Stimulated activated naive CD8-positive, alpha-beta T cell treated with anti-CD3 and anti-CD28 coated beads, Interleukin-15, amount 100 ng/mL, for 72 hours (primary cell): ENCODE data around the gene HECTD4.
"Not testable (repeated sequence)": the region's sequence is repeated elsewhere in the genome, so short reads cannot be mapped to it uniquely, and the experiment has no call there.

Source experiments
- ATAC-seq: fragments of 150-1000 bp; cut with Tn5 transposase; 2 replicates; pipeline ENCODE4 v1.10.0; 2021; ENCODE audit warnings: mild to moderate bottlenecking, moderate library complexity
- DNase-seq, 2 donors: peaks; one replicate each; pipeline ENCODE4 v3.0.0; 2021 to 2022
- H3K27ac Mint-ChIP-seq, 2 donors: one replicate each; pipeline ENCODE4 v1.8.0; 2022; ENCODE audit warnings: mild to moderate bottlenecking in 2 of 2, mixed read lengths in 2 of 2, moderate library complexity in 2 of 2
- H3K27me3 Mint-ChIP-seq: one replicate; pipeline ENCODE4 v1.8.0; 2022; ENCODE audit warnings: mixed read lengths
- H3K4me1 Mint-ChIP-seq: one replicate; pipeline ENCODE4 v1.8.0; 2022; ENCODE audit warnings: mild to moderate bottlenecking, mixed read lengths
- H3K4me3 Mint-ChIP-seq, 2 donors: one replicate each; pipeline ENCODE4 v1.8.0; 2022; ENCODE audit warnings: mild to moderate bottlenecking in 2 of 2, mixed read lengths in 2 of 2, moderate library complexity in 1 of 2
- H3K9me3 Mint-ChIP-seq, 2 donors: one replicate each; pipeline ENCODE4 v1.8.0; 2022; ENCODE audit warnings: mixed read lengths in 2 of 2

The HECTD4 gene

DNA sequence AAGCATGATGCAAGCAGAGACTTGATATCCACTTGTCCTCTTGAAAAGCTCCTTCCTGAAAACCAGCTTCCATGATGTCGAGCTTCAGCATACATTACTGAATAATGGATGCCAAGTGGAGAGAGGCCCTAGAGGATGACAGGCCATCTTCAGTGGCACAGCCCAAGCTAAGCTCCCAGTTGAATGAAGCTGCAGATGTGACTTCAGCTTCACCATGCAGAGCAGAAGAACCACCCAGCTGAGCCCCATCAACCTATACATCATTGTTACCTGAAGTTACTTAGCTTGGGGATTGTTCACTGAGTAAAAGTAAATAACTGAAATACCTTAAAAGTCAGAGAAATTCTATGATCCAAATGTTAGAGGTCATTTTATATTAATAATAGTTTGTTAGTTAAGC is 93.6 kb downstream of the HECTD4 start:
- Mint-ChIP-seq H3K9me3 (peaks cover 0 to 6% of the 10 kb centered on the region in 2 donors), H3K27ac (no peak overlapping the region), H3K27me3 (no peaks in the 10 kb centered on the region), H3K4me3 (no peak overlapping the region), H3K4me1 (no peaks in the 10 kb centered on the region)
- no peak for DNase-seq
- no peak for ATAC-seq

DNA sequence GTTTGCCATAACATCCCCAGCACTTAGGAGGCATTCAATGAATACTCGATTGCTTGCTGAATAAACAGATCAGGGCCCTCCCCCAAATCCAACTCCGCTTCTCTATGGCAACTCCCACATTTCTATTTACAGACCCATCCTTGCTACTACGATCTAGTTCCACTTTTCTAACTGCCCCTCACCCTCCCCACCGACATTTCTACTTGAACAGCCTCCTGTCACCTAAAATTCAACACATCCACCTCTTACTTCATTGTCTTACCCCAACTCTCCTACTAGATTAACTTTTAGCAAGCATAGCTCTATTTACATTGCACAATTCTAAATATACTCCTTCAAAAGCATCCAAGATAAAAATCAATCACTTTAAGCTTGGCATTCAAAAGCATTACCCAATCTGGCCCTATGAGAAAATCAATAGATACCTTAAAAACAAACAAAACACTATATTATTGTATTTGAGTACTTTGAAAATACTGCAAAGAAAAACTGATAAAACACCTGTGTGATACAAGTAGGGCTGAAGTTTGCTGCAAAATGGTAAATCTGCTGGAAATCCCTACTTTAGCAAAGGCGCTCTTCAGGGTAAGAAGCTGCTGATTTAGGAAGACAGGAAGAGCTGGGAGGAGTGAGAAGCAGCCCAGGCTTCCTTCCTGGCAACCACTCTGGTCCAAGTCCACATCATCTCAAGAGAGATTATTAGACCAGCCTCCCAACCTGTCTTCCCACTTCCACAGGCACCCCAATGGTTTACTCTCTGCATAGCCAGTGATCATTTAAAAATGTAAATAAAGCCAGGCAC is 96.4 kb downstream of the HECTD4 start:
- H3K4me1 Mint-ChIP-seq = no peaks in the 10 kb centered on the region
- no peaks in the 10 kb centered on the region for H3K27me3 Mint-ChIP-seq
- ATAC-seq = no peak
- H3K27ac Mint-ChIP-seq = no peak overlapping the region
- H3K9me3 Mint-ChIP-seq = peaks cover 0 to 6% of the 10 kb centered on the region in 2 donors
- H3K4me3 Mint-ChIP-seq = no peak overlapping the region
- DNase-seq = no peak

DNA sequence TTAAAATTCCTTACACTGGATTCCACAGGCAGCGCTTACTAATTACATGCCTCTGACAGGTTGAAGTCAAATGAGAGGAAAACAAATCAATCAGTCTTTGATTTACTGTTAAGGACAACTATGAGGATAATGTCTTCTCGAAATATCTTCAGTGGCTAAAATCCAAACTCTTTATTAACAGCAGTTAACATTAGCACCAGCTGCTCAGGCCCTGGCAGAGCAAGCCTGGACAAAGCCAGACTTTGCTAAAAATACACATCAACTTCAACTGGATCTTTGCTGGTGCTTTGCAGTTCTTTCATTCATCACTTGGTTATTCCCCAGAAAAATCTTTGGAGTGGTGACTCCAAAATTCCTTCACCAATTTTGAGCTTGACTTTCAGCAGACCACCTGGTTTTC is 98.7 kb downstream of the HECTD4 start:
- no peak overlapping the region for H3K4me3 Mint-ChIP-seq
- DNase-seq = no peak
- H3K27ac Mint-ChIP-seq = no peak overlapping the region
- H3K4me1 Mint-ChIP-seq = no peaks in the 10 kb centered on the region
- H3K27me3 Mint-ChIP-seq = no peaks in the 10 kb centered on the region
- H3K9me3 Mint-ChIP-seq = no peaks in the 10 kb centered on the region
- ATAC-seq = no peak

DNA sequence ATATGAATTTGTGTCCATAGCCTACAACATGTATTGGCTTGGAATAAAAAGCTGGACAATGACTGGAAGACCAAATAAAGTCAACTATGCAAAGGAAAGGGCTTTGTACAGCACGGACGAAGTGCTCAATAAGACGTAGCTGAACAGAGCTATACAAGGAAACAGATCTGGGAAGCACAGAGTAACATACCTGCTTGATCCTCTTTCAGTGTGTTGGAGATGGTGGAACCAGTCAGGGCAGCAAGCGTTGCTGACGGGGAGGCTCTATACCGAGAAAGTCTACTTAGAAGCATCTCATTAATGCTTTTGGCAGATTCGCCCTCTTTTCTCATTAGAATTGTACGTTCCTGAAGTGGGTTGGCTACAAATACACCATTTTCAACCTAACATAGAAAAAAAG is 99.3 kb downstream of the HECTD4 start:
- no peak overlapping the region for H3K27ac Mint-ChIP-seq
- no peaks in the 10 kb centered on the region for H3K4me1 Mint-ChIP-seq
- no peak for ATAC-seq
- H3K4me3 Mint-ChIP-seq = no peak overlapping the region
- no peaks in the 10 kb centered on the region for H3K27me3 Mint-ChIP-seq
- no peak for DNase-seq
- no peaks in the 10 kb centered on the region for H3K9me3 Mint-ChIP-seq

DNA sequence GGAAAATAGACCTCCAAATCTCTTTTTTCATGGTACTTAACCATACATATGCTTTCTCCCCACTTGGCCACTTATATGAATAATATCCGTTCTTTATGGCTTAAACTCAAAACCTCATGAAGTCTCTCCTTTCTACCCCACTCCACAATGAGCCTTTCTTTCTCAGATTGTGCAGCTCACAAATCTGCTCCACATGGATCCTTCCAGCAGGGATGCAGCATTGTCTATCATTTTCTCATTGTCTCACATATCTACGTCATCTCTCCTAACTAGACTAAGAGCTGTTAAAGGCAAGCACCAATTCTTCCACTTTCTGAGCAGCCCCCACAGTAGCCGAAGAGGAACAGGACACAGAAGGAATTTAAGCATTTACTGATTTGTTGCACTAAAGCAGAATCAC is 106.4 kb downstream of the HECTD4 start:
- H3K4me3 Mint-ChIP-seq = no peak overlapping the region
- no peak for DNase-seq
- no peak overlapping the region for H3K27ac Mint-ChIP-seq
- no peak for ATAC-seq
- H3K27me3 Mint-ChIP-seq = no peaks in the 10 kb centered on the region
- no peaks in the 10 kb centered on the region for H3K4me1 Mint-ChIP-seq
- H3K9me3 Mint-ChIP-seq = no peaks in the 10 kb centered on the region

DNA sequence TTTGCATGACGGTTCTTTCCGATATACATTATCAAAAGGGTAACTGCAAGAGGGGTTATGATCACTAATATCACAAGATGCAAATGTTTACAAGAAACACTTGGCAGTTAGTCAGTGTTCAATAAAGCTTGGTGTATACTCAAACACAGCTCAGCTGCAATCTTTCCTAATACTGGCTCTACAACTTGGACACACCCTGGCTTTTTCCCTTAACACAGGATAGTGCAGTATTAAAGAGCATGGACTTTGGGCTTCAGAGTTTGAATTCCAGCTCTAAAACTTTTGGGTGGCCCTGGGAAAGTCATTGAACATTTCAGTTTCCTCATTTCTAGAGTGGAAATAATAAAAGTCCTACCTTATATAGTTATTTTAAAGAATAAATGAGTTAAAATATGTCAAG is 107.0 kb downstream of the HECTD4 start:
- Mint-ChIP-seq H3K4me1 (no peaks in the 10 kb centered on the region), H3K27me3 (no peaks in the 10 kb centered on the region), H3K4me3 (no peak overlapping the region), H3K9me3 (no peaks in the 10 kb centered on the region), H3K27ac (no peak overlapping the region)
- no peak for ATAC-seq
- DNase-seq = no peak

DNA sequence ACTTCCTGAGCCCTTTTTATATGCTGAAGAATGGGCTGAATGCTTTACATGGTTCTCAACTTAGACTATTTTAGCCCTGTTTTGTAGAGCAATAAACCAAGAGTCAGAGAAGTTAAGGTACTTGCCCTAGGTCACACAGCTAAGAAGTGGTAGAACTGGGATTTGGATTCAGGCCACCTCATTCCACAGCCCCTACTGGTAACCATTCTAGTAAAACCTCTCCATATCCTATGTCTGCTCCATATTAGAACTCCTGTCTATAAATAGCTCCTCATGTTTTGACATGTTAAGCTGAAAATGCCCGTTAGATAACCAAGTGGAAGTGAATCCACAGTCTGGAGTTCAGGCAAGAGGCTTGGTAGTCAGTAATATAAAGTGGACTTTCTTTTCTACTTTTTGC is 111.6 kb downstream of the HECTD4 start:
- DNase-seq (no peak), ATAC-seq (no peak)
- Mint-ChIP-seq H3K4me3 (no peak overlapping the region), H3K27ac (no peak overlapping the region), H3K27me3 (no peaks in the 10 kb centered on the region), H3K4me1 (no peaks in the 10 kb centered on the region), H3K9me3 (no peaks in the 10 kb centered on the region)

DNA sequence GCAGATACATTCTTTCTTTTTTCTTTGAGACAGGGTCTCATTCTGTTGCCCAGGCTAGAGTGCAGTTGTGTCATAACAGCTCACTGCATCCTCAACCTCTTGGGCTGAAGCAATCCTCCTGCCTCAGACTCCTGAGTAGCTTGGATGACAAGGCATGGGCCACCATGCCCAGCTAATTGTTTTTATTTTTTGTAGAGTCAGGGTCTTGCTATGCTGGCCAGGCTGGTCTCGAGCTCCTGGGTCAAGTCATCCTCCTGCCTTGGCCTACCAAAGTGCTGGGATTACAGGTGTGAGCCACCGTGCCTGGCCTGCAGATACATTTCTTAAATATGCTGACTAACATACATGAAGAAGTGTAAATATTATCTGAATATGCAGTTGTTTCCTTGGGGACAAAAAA is 115.8 kb downstream of the HECTD4 start:
- ATAC-seq (no peak), DNase-seq (no peak)
- Mint-ChIP-seq H3K4me1 (no peaks in the 10 kb centered on the region), H3K4me3 (no peak overlapping the region), H3K27me3 (no peaks in the 10 kb centered on the region), H3K9me3 (no peaks in the 10 kb centered on the region), H3K27ac (no peak overlapping the region)

DNA sequence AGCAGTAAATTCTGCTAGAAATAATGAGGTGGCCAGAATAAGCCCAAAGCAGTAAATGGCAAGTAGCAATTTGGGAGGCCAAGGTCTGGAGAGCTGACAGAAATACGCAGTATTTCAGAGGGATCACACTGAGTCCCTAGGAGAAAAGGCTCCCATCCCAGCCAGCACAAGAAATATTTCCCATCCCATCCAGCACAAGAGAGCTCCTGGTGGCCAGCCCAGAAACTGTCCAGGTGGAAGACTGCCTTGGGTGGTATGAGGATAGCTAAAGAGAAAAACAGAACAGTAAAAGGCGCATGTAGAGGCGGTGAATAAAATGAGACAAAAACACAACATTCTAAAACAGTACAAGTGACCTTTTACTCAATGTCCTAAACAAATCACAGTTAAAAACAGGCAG is 120.7 kb downstream of the HECTD4 start:
- Mint-ChIP-seq H3K4me3 (no peak overlapping the region), H3K4me1 (no peaks in the 10 kb centered on the region), H3K9me3 (no peaks in the 10 kb centered on the region), H3K27ac (peak overlapping the region in 1 of 2 donors; percentile 81), H3K27me3 (no peaks in the 10 kb centered on the region)
- no peak for DNase-seq
- no peak for ATAC-seq

DNA sequence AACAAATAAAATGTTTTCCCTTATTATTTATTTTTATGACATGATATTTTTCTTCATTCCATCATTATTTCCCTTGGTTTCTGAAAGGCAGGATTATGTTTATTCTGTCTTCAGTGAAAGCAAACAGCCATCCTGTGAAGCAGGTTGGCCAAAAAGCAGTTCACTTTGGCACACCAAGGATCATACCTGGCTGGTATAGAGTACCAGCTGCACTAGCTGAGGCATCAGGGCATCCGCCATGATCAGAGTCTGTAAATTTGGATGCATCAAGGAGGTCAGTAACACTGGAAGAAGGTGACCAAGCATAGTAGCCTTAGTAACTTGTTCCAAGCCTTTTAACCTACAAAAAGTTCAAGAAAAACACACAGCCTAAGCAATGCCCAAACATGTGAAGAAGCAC is 123.3 kb downstream of the HECTD4 start:
- no peak overlapping the region for H3K4me3 Mint-ChIP-seq
- H3K9me3 Mint-ChIP-seq = no peaks in the 10 kb centered on the region
- H3K27me3 Mint-ChIP-seq = no peaks in the 10 kb centered on the region
- H3K27ac Mint-ChIP-seq = no peak overlapping the region
- no peak for ATAC-seq
- no peak for DNase-seq
- H3K4me1 Mint-ChIP-seq = no peaks in the 10 kb centered on the region

DNA sequence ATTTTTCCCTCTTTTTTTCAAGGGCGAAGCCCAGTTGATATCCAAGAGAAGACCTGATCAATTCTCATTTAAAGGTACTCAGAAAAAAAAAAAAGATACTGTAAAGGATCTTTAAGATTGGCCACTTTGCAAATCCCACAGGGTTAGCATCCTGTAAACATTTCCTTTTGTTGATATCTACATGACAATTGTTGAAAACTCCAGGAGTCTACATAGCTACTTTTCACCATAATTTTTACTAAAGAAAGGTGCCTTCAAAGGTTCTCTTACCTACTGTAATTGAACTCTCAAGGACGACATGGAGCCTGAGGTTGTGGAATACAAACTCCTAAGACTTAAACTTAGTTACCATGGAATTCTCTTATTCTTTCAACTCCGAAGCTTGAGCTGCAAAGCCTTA is 125.5 kb downstream of the HECTD4 start:
- no peak overlapping the region for H3K4me3 Mint-ChIP-seq
- no peaks in the 10 kb centered on the region for H3K4me1 Mint-ChIP-seq
- no peak for DNase-seq
- H3K27ac Mint-ChIP-seq = no peak overlapping the region
- no peaks in the 10 kb centered on the region for H3K9me3 Mint-ChIP-seq
- no peaks in the 10 kb centered on the region for H3K27me3 Mint-ChIP-seq
- ATAC-seq = no peak

DNA sequence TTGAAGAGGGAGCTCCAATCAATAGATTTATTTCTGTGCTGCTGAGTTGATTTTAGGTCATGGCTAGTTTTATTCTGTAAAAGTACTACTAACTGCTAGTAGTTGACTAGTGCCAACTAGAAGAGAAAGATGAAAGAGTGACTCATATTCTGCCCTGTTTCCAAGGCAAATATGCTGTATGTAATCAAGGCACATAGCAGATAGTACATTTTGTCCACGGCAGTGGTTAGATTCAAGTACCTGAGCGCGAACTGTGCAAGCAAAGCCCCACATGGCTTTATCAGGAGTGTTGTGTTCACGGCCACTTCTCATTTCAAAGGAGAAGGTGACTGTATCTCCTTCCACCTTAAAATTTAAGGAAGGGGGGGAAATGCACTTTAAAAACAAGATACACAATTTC is 130.0 kb downstream of the HECTD4 start:
- no peak overlapping the region for H3K4me3 Mint-ChIP-seq
- no peaks in the 10 kb centered on the region for H3K27me3 Mint-ChIP-seq
- no peaks in the 10 kb centered on the region for H3K9me3 Mint-ChIP-seq
- DNase-seq (no peak), ATAC-seq (no peak)
- H3K4me1 Mint-ChIP-seq = no peaks in the 10 kb centered on the region
- no peak overlapping the region for H3K27ac Mint-ChIP-seq

DNA sequence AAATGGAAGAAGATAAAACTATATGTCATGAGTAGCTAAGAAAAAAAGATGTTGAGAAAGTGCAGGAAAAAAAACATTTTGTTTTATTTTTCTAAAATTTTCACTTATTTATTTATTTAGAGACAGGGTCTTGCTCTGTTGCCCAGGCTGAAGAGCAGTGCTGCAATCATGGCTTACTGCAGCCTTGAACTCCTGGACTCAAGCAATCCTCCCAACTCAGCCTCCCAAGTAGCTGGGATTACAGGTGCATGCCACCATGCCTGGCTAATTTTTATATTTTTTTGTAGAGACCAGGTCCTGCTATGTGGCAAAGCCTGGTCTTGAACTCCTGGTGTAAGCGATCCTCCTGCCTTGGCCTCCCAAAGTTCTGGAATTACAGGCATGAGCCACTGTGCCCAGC is 137.3 kb downstream of the HECTD4 start:
- ATAC-seq, DNase-seq, H3K9me3 Mint-ChIP-seq, H3K27me3 Mint-ChIP-seq, H3K4me3 Mint-ChIP-seq, H3K4me1 Mint-ChIP-seq: not testable (repeated sequence)
- peak overlapping the region in 1 of 2 donors; percentile 86 for H3K27ac Mint-ChIP-seq

DNA sequence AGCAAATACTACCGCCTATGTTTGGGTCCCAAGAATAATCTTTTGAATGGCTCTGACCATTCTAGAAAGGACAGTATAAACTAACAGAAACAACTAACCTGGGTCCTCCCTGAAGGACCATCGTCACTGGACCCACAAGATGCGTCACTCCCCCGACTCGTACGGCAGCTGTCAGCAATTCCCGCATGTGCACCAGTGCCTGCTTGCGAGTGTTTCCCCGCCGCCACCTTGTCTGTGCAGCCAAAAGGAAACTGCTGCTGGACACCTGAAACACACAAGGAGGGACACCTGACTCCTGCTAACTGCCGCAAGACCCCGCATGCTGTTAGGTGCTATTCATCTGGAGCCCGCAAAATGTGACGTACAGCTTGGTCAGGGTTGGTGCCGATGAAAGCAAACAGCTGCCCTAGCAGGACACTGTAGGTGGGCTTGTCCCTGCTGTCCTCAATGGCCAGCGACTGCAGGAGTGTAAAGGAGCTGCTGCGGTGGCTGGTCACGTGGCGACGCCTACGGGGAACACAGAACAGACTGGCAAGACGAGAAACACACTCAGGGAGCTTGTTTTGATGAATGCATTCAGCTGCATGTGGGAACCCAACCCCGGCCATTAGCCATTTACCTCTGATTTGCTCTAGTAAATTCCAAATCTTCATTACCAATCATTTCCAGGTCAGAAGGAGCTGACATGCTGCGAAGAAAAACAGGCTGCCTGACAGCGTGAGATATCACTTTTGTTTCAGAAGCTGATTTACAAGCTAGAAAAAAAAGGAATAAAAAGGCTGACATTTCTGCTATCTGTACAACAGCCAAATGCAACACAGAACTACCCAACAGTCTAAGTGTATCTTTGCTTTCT is 138.7 kb downstream of the HECTD4 start:
- no peaks in the 10 kb centered on the region for H3K27me3 Mint-ChIP-seq
- no peaks in the 10 kb centered on the region for H3K4me1 Mint-ChIP-seq
- DNase-seq (no peak), ATAC-seq (no peak)
- H3K4me3 Mint-ChIP-seq = no peak overlapping the region
- H3K9me3 Mint-ChIP-seq = no peaks in the 10 kb centered on the region
- no peak overlapping the region for H3K27ac Mint-ChIP-seq

DNA sequence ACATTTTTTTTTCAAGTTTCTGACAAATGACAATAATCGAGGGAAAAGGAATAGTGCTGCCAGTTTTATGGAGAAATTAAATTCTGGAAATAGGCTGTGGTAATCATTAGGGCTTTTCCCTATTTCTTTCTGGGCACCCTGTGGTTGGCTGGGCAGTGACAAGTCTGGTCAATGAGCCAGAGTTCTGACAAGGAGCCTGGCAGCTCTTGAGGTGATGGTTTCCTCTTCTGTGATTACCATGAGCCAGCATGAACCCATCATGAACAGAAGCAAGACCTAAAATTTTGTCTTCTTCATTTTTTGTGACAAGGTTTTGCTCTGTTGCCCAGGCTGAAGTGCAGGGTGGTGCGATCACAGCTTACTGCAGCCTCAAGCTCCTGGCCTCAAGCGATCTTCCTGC is 141.1 kb downstream of the HECTD4 start:
- no peak for ATAC-seq
- H3K4me3 Mint-ChIP-seq = no peak overlapping the region
- H3K27me3 Mint-ChIP-seq = no peaks in the 10 kb centered on the region
- H3K4me1 Mint-ChIP-seq = no peaks in the 10 kb centered on the region
- no peak overlapping the region for H3K27ac Mint-ChIP-seq
- DNase-seq = no peak
- H3K9me3 Mint-ChIP-seq = no peaks in the 10 kb centered on the region

DNA sequence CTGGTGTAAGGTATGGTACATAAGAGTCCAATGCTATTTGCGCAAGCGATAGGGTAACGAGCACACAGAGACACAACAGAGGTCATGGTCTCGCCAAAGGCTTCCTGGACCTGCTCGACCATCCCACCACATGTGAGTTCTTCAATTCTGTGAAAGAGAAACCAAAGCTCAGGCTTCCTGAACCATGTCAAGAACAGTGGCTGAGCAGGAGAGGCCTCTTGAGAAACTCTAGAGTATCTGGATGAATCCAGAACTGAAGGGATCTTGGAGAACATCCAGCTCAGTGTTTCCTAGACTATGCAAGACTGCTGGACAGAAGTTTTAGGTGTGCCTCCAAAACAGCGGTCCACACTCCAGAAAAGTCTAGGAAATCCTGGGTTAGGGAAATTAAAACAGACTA is 142.3 kb downstream of the HECTD4 start:
- no peak for ATAC-seq
- no peak overlapping the region for H3K27ac Mint-ChIP-seq
- no peak for DNase-seq
- no peaks in the 10 kb centered on the region for H3K9me3 Mint-ChIP-seq
- H3K27me3 Mint-ChIP-seq = no peaks in the 10 kb centered on the region
- H3K4me3 Mint-ChIP-seq = no peak overlapping the region
- no peaks in the 10 kb centered on the region for H3K4me1 Mint-ChIP-seq
